Measurements from ENCODE around the gene NOM1. TPM values are rescaled to one million over a fixed set of nuclear protein-coding genes. Genes with fewer than 3 reads are reported as not detected.

The NOM1 gene
- total RNA-seq, 1 experiment from 2014 or later: 35.4 TPM

GRCh38 chr7:156942708-156943090 lies 6.8 kb upstream of the NOM1 start (continued):
- no peak for TF ChIP-seq ZBTB33 (IDR thresholded peaks at IDR 0.05; ENCODE audit: extremely low read depth, insufficient replicate concordance, low read length)
- no peak for TF ChIP-seq YY1 (IDR thresholded peaks at IDR 0.05; ENCODE audit: extremely low read depth, insufficient replicate concordance, low read depth, low read length)
- TF ChIP-seq EZH2 (IDR thresholded peaks at IDR 0.05): no peak
- TF ChIP-seq RAD21 (IDR thresholded peaks at IDR 0.05; ENCODE audit: low read depth): no peak
- TF ChIP-seq TCF7L2 (IDR thresholded peaks at IDR 0.05; ENCODE audit: borderline replicate concordance, extremely low read depth, insufficient read depth, insufficient read length): no peak
- TF ChIP-seq POLR2A (IDR thresholded peaks at IDR 0.05; ENCODE audit: borderline replicate concordance, extremely low read depth, insufficient read depth, insufficient read length): no peak
- TF ChIP-seq REST (IDR thresholded peaks at IDR 0.05; ENCODE audit: low read depth): no peak

Data from HCT116 (cell line).